ENCODE measurements around the gene RUVBL1.
"Not testable (repeated sequence)": the region's sequence is repeated elsewhere in the genome, so short reads cannot be mapped to it uniquely, and the experiment has no call there.

Gene RUVBL1

GRCh38 chr3:128155616-128156360 lies 32.2 kb upstream of the RUVBL1 start:
- Histone ChIP-seq H3K9ac (ENCODE audit: low read length in 5 of 5) (no peak overlapping the region), H3K27me3 (ENCODE audit: control insufficient read depth in 5 of 5, insufficient read depth in 4 of 5, low read length in 5 of 5) (no peaks in the 10 kb centered on the region), H3K4me3 (ENCODE audit: low read depth in 1 of 5, low read length in 5 of 5) (no peak overlapping the region), H3K36me3 (ENCODE audit: control insufficient read depth in 5 of 5, insufficient read depth in 5 of 5, low read length in 5 of 5) (peaks cover 0 to 7% (median 4%) of the 10 kb centered on the region in 5 donors), H3K4me1 (ENCODE audit: control insufficient read depth in 5 of 5, insufficient read depth in 5 of 5, low read length in 5 of 5) (peaks cover 0 to 13% (median 10%) of the 10 kb centered on the region in 5 donors), H3K9me3 (ENCODE audit: control insufficient read depth in 5 of 5, low read length in 5 of 5) (no peaks in the 10 kb centered on the region), H3K27ac (ENCODE audit: low read depth, low read length) (no peak overlapping the region)

GRCh38 chr3:128154354-128154753 lies 30.7 kb upstream of the RUVBL1 start:
- peak overlapping the region; percentile 65 to 89 (median 83) for H3K4me3 ChIP-seq (ENCODE audit: low read depth in 1 of 5, low read length in 5 of 5)
- H3K36me3 ChIP-seq (ENCODE audit: control insufficient read depth in 5 of 5, insufficient read depth in 5 of 5, low read length in 5 of 5); H3K9me3 ChIP-seq (ENCODE audit: control insufficient read depth in 5 of 5, low read length in 5 of 5); H3K27me3 ChIP-seq (ENCODE audit: control insufficient read depth in 5 of 5, insufficient read depth in 4 of 5, low read length in 5 of 5): not testable (repeated sequence)
- H3K4me1 ChIP-seq (ENCODE audit: control insufficient read depth in 5 of 5, insufficient read depth in 5 of 5, low read length in 5 of 5): peaks cover 0 to 13% (median 10%) of the 10 kb centered on the region in 5 donors
- peak overlapping the region in 2 of 5 donors; percentile 84 to 85 for H3K9ac ChIP-seq (ENCODE audit: low read length in 5 of 5)
- peak overlapping the region; percentile 60 for H3K27ac ChIP-seq (ENCODE audit: low read depth, low read length)

GRCh38 chr3:128153156-128154041 lies 29.8 kb upstream of the RUVBL1 start, which contains the start of gene EEFSEC:
Gene EEFSEC, plus strand, starts transcription at chr3:128153481. Its CDS starts 27 bp downstream, at chr3:128153508.
- H3K9me3 ChIP-seq (ENCODE audit: control insufficient read depth in 5 of 5, low read length in 5 of 5): no peaks in the 10 kb centered on the region
- H3K4me3 ChIP-seq (ENCODE audit: low read depth in 1 of 5, low read length in 5 of 5): peak within 1 kb of the TSS; percentile 78 to 89 (median 83)
- peaks cover 0 to 13% (median 10%) of the 10 kb centered on the region in 5 donors for H3K4me1 ChIP-seq (ENCODE audit: control insufficient read depth in 5 of 5, insufficient read depth in 5 of 5, low read length in 5 of 5)
- H3K36me3 ChIP-seq (ENCODE audit: control insufficient read depth in 5 of 5, insufficient read depth in 5 of 5, low read length in 5 of 5): peaks cover 0 to 7% (median 4%) of the 10 kb centered on the region in 5 donors
- peak within 1 kb of the TSS; percentile 83 to 92 (median 85) for H3K9ac ChIP-seq (ENCODE audit: low read length in 5 of 5)
- H3K27me3 ChIP-seq (ENCODE audit: control insufficient read depth in 5 of 5, insufficient read depth in 4 of 5, low read length in 5 of 5): no peaks in the 10 kb centered on the region
- peak within 1 kb of the TSS; percentile 60 for H3K27ac ChIP-seq (ENCODE audit: low read depth, low read length)

- H3K4me1 ChIP-seq (ENCODE audit: control insufficient read depth in 5 of 5, insufficient read depth in 5 of 5, low read length in 5 of 5): peaks cover 0 to 13% (median 10%) of the 10 kb centered on the region in 5 donors
- H3K27ac ChIP-seq (ENCODE audit: low read depth, low read length): no peak overlapping the region
- peaks cover 0 to 5% (median 4%) of the 10 kb centered on the region in 5 donors for H3K36me3 ChIP-seq (ENCODE audit: control insufficient read depth in 5 of 5, insufficient read depth in 5 of 5, low read length in 5 of 5)
- no peaks in the 10 kb centered on the region for H3K9me3 ChIP-seq (ENCODE audit: control insufficient read depth in 5 of 5, low read length in 5 of 5)
- H3K4me3 ChIP-seq (ENCODE audit: low read depth in 1 of 5, low read length in 5 of 5): peak overlapping the region; percentile 78 to 89 (median 83)
- peak overlapping the region in 3 of 5 donors; percentile 51 to 92 (median 83) for H3K9ac ChIP-seq (ENCODE audit: low read length in 5 of 5)
- no peaks in the 10 kb centered on the region for H3K27me3 ChIP-seq (ENCODE audit: control insufficient read depth in 5 of 5, insufficient read depth in 4 of 5, low read length in 5 of 5)
Measured at GRCh38 chr3:128152419-128153155, 29.0 kb upstream of the RUVBL1 start.

GRCh38 chr3:128151758-128152274 lies 28.2 kb upstream of the RUVBL1 start:
- no peak overlapping the region for H3K4me3 ChIP-seq (ENCODE audit: low read depth in 1 of 5, low read length in 5 of 5)
- H3K27ac ChIP-seq (ENCODE audit: low read depth, low read length): no peak overlapping the region
- H3K9ac ChIP-seq (ENCODE audit: low read length in 5 of 5): no peak overlapping the region
- peaks cover 0 to 13% (median 10%) of the 10 kb centered on the region in 5 donors for H3K4me1 ChIP-seq (ENCODE audit: control insufficient read depth in 5 of 5, insufficient read depth in 5 of 5, low read length in 5 of 5)
- no peaks in the 10 kb centered on the region for H3K27me3 ChIP-seq (ENCODE audit: control insufficient read depth in 5 of 5, insufficient read depth in 4 of 5, low read length in 5 of 5)
- H3K36me3 ChIP-seq (ENCODE audit: control insufficient read depth in 5 of 5, insufficient read depth in 5 of 5, low read length in 5 of 5): no peaks in the 10 kb centered on the region
- no peaks in the 10 kb centered on the region for H3K9me3 ChIP-seq (ENCODE audit: control insufficient read depth in 5 of 5, low read length in 5 of 5)

GRCh38 chr3:128149650-128150049 lies 26.0 kb upstream of the RUVBL1 start:
- Histone ChIP-seq H3K27ac (ENCODE audit: low read depth, low read length) (no peak overlapping the region), H3K36me3 (ENCODE audit: control insufficient read depth in 5 of 5, insufficient read depth in 5 of 5, low read length in 5 of 5) (peaks cover 0 to 6% (median 0%) of the 10 kb centered on the region in 5 donors), H3K4me1 (ENCODE audit: control insufficient read depth in 5 of 5, insufficient read depth in 5 of 5, low read length in 5 of 5) (peaks cover 0 to 16% (median 12%) of the 10 kb centered on the region in 5 donors), H3K4me3 (ENCODE audit: low read depth in 1 of 5, low read length in 5 of 5) (no peak overlapping the region), H3K9ac (ENCODE audit: low read length in 5 of 5) (no peak overlapping the region), H3K9me3 (ENCODE audit: control insufficient read depth in 5 of 5, low read length in 5 of 5) (no peaks in the 10 kb centered on the region), H3K27me3 (ENCODE audit: control insufficient read depth in 5 of 5, insufficient read depth in 4 of 5, low read length in 5 of 5) (no peaks in the 10 kb centered on the region)

- Histone ChIP-seq H3K36me3 (ENCODE audit: control insufficient read depth in 5 of 5, insufficient read depth in 5 of 5, low read length in 5 of 5) (peaks cover 0 to 6% (median 0%) of the 10 kb centered on the region in 5 donors), H3K9me3 (ENCODE audit: control insufficient read depth in 5 of 5, low read length in 5 of 5) (no peaks in the 10 kb centered on the region), H3K4me1 (ENCODE audit: control insufficient read depth in 5 of 5, insufficient read depth in 5 of 5, low read length in 5 of 5) (peaks cover 0 to 16% (median 6%) of the 10 kb centered on the region in 5 donors), H3K27ac (ENCODE audit: low read depth, low read length) (no peak overlapping the region), H3K9ac (ENCODE audit: low read length in 5 of 5) (no peak overlapping the region), H3K27me3 (ENCODE audit: control insufficient read depth in 5 of 5, insufficient read depth in 4 of 5, low read length in 5 of 5) (no peaks in the 10 kb centered on the region), H3K4me3 (ENCODE audit: low read depth in 1 of 5, low read length in 5 of 5) (no peak overlapping the region)
Measured at GRCh38 chr3:128146201-128146600, 22.6 kb upstream of the RUVBL1 start.

GRCh38 chr3:128145279-128145678 lies 21.7 kb upstream of the RUVBL1 start:
- no peaks in the 10 kb centered on the region for H3K27me3 ChIP-seq (ENCODE audit: control insufficient read depth in 5 of 5, insufficient read depth in 4 of 5, low read length in 5 of 5)
- H3K4me1 ChIP-seq (ENCODE audit: control insufficient read depth in 5 of 5, insufficient read depth in 5 of 5, low read length in 5 of 5): peaks cover 0 to 16% (median 6%) of the 10 kb centered on the region in 5 donors
- no peak overlapping the region for H3K4me3 ChIP-seq (ENCODE audit: low read depth in 1 of 5, low read length in 5 of 5)
- H3K27ac ChIP-seq (ENCODE audit: low read depth, low read length): no peak overlapping the region
- H3K9me3 ChIP-seq (ENCODE audit: control insufficient read depth in 5 of 5, low read length in 5 of 5): no peaks in the 10 kb centered on the region
- peaks cover 0 to 6% (median 0%) of the 10 kb centered on the region in 5 donors for H3K36me3 ChIP-seq (ENCODE audit: control insufficient read depth in 5 of 5, insufficient read depth in 5 of 5, low read length in 5 of 5)
- H3K9ac ChIP-seq (ENCODE audit: low read length in 5 of 5): no peak overlapping the region

GRCh38 chr3:128144512-128145187 lies 21.0 kb upstream of the RUVBL1 start:
- H3K9me3 ChIP-seq (ENCODE audit: control insufficient read depth in 5 of 5, low read length in 5 of 5): no peaks in the 10 kb centered on the region
- no peak overlapping the region for H3K27ac ChIP-seq (ENCODE audit: low read depth, low read length)

More at GRCh38 chr3:128144512-128145187, 21.0 kb upstream of the RUVBL1 start:
- peaks cover 0 to 16% (median 6%) of the 10 kb centered on the region in 5 donors for H3K4me1 ChIP-seq (ENCODE audit: control insufficient read depth in 5 of 5, insufficient read depth in 5 of 5, low read length in 5 of 5)
- H3K9ac ChIP-seq (ENCODE audit: low read length in 5 of 5): peak overlapping the region in 1 of 5 donors; percentile 13
- no peaks in the 10 kb centered on the region for H3K27me3 ChIP-seq (ENCODE audit: control insufficient read depth in 5 of 5, insufficient read depth in 4 of 5, low read length in 5 of 5)
- peaks cover 0 to 6% (median 0%) of the 10 kb centered on the region in 5 donors for H3K36me3 ChIP-seq (ENCODE audit: control insufficient read depth in 5 of 5, insufficient read depth in 5 of 5, low read length in 5 of 5)
- H3K4me3 ChIP-seq (ENCODE audit: low read depth in 1 of 5, low read length in 5 of 5): no peak overlapping the region
